Activated CD8-positive, alpha-beta memory T cell treated with anti-CD3 and anti-CD28 coated beads for 48 hours (primary cell): ENCODE data around the gene UBXN1.

Experiments used
- DNase-seq, 3 experiments: peaks; one replicate each; pipeline ENCODE4 v3.0.0-alpha.2; 2020; ENCODE audit warnings: low read depth in 2 of 3, low spot score in 2 of 3

UBXN1 gene

GRCh38 chr11:62646825-62647608 is 31.9 kb downstream of the UBXN1 start:
- DNase-seq: no peak

GRCh38 chr11:62645946-62646824 is 32.7 kb downstream of the UBXN1 start, which contains the start of gene GANAB:
Gene GANAB (minus strand): TSS chr11:62646613. CDS start chr11:62646599, 14 bp downstream.
- peak; percentile 97 to 99 (median 98) for DNase-seq

GRCh38 chr11:62645671-62645945 is 33.3 kb downstream of the UBXN1 start:
- no peak for DNase-seq

GRCh38 chr11:62644220-62644619 is 34.7 kb downstream of the UBXN1 start:
- DNase-seq: no peak

- no peak for DNase-seq
Observed at GRCh38 chr11:62632492-62632891, 46.4 kb downstream of the UBXN1 start.

GRCh38 chr11:62627713-62628112 is 51.2 kb downstream of the UBXN1 start:
- no peak for DNase-seq
